HEK293 (cell line): ENCODE results near the gene FARSA.

Experiments used
- CTCF ChIA-PET: fragments of 350-600 bp; formaldehyde crosslinking; extraction: SDS; loops from one replicate; lab custom pipeline; 2021; ENCODE audit warnings: antibody characterized with exemption; lab: Yijun Ruan, JAX
- POLR2A ChIA-PET: fragments of 300-600 bp; formaldehyde crosslinking; extraction: SDS; loops from one replicate; lab custom pipeline; 2020; ENCODE audit warnings: antibody characterized with exemption, inconsistent platforms; lab: Yijun Ruan, JAX
- H3K27ac ChIP-seq: fragments of 200-500 bp; sonication (Bioruptor generic); 2 replicates; pipeline ENCODE4 v1.5.1; 2014; ENCODE audit warnings: low read depth, low read length, control low read depth, inconsistent platforms; ENCODE audit errors: extremely low read depth
- H3K36me3 ChIP-seq, 2 experiments: fragments of 200-500 bp in 1 of 2; sonication (Bioruptor generic) in 1 of 2; 1 replicate in 1 of 2; 2 replicates in 1 of 2; pipeline ENCODE4 v1.5.1; 2014 to 2017; ENCODE audit warnings: inconsistent platforms in 2 of 2, low read length in 2 of 2; ENCODE audit not compliant: control insufficient read depth in 2 of 2, insufficient read depth in 1 of 2
- H3K4me1 ChIP-seq: fragments of 200-500 bp; sonication (Bioruptor generic); 2 replicates; pipeline ENCODE4 v1.5.1; 2014; ENCODE audit warnings: mild to moderate bottlenecking, low read length, inconsistent platforms; ENCODE audit not compliant: control insufficient read depth, insufficient read depth
- H3K4me3 ChIP-seq: 2 replicates; pipeline ENCODE4 v1.5.1; 2011; ENCODE audit warnings: low read depth, mild to moderate bottlenecking, control low read depth, low read length, moderate library complexity
- H3K9me3 ChIP-seq: fragments of 200-500 bp; sonication (Bioruptor generic); 2 replicates; pipeline ENCODE4 v1.5.1; 2014; ENCODE audit warnings: low read depth, low read length, inconsistent platforms; ENCODE audit not compliant: control insufficient read depth, insufficient read depth
- BCL11B ChIP-seq: fragments of 450-650 bp; formaldehyde crosslinking; IDR thresholded peaks from 2 replicates; pipeline ENCODE4 v1.5.1; 2016; ENCODE audit warnings: low read depth, missing biosample characterization, missing genetic modification characterization
- EGR2 ChIP-seq: fragments of 450-650 bp; formaldehyde crosslinking; IDR thresholded peaks from 2 replicates; pipeline ENCODE4 v1.5.1; 2016; ENCODE audit warnings: low read depth, missing biosample characterization, missing genetic modification characterization
- GLIS1 ChIP-seq: fragments of 450-650 bp; formaldehyde crosslinking; IDR thresholded peaks from 2 replicates; pipeline ENCODE4 v1.5.1; 2016; ENCODE audit warnings: missing biosample characterization, missing genetic modification characterization
- GLIS2 ChIP-seq: fragments of 450-650 bp; formaldehyde crosslinking; IDR thresholded peaks from 2 replicates; pipeline ENCODE4 v1.5.1; 2016; ENCODE audit warnings: missing biosample characterization, missing genetic modification characterization
- KLF10 ChIP-seq: fragments of 450-650 bp; IDR thresholded peaks from 2 replicates; pipeline ENCODE4 v1.5.1; 2018; ENCODE audit warnings: missing biosample characterization, mild to moderate bottlenecking, missing genetic modification characterization
- KLF17 ChIP-seq: fragments of 450-650 bp; formaldehyde crosslinking; IDR thresholded peaks from 2 replicates; pipeline ENCODE4 v1.5.1; 2016; ENCODE audit warnings: missing biosample characterization, missing genetic modification characterization
- KLF9 ChIP-seq: fragments of 450-650 bp; formaldehyde crosslinking; IDR thresholded peaks from 2 replicates; pipeline ENCODE4 v1.5.1; 2016; ENCODE audit warnings: missing biosample characterization, missing genetic modification characterization, low read depth
- PATZ1 ChIP-seq: fragments of 450-650 bp; formaldehyde crosslinking; IDR thresholded peaks from 2 replicates; pipeline ENCODE4 v1.5.1; 2016; ENCODE audit warnings: missing biosample characterization, missing genetic modification characterization
- PRDM10 ChIP-seq: fragments of 450-650 bp; formaldehyde crosslinking; IDR thresholded peaks from 2 replicates; pipeline ENCODE4 v1.5.1; 2016; ENCODE audit warnings: missing biosample characterization, missing genetic modification characterization
- SP2 ChIP-seq: fragments of 450-650 bp; formaldehyde crosslinking; IDR thresholded peaks from 2 replicates; pipeline ENCODE4 v1.5.1; 2016; ENCODE audit warnings: missing biosample characterization, missing genetic modification characterization
- SP3 ChIP-seq: fragments of 450-650 bp; formaldehyde crosslinking; IDR thresholded peaks from 2 replicates; pipeline ENCODE4 v1.5.1; 2016; ENCODE audit warnings: missing biosample characterization, missing genetic modification characterization
- WT1 ChIP-seq: fragments of 450-650 bp; formaldehyde crosslinking; IDR thresholded peaks from 2 replicates; pipeline ENCODE4 v1.5.1; 2016; ENCODE audit warnings: missing biosample characterization, missing genetic modification characterization
- ZBTB10 ChIP-seq: fragments of 450-650 bp; formaldehyde crosslinking; IDR thresholded peaks from 2 replicates; pipeline ENCODE4 v1.5.1; 2016; ENCODE audit warnings: missing biosample characterization, missing genetic modification characterization
- ZFP69B ChIP-seq: fragments of 450-650 bp; formaldehyde crosslinking; IDR thresholded peaks from 2 replicates; pipeline ENCODE4 v1.5.1; 2016; ENCODE audit warnings: missing biosample characterization, missing genetic modification characterization
- ZNF132 ChIP-seq: fragments of 450-650 bp; formaldehyde crosslinking; IDR thresholded peaks from 2 replicates; pipeline ENCODE4 v1.5.1; 2017; ENCODE audit warnings: missing biosample characterization, missing genetic modification characterization, borderline replicate concordance
- ZNF140 ChIP-seq: fragments of 450-650 bp; formaldehyde crosslinking; IDR thresholded peaks from 2 replicates; pipeline ENCODE4 v1.5.1; 2016; ENCODE audit warnings: missing biosample characterization, missing genetic modification characterization
- ZNF155 ChIP-seq: fragments of 450-650 bp; formaldehyde crosslinking; IDR thresholded peaks from 2 replicates; pipeline ENCODE4 v1.5.1; 2016; ENCODE audit warnings: missing biosample characterization, missing genetic modification characterization
- ZNF311 ChIP-seq: fragments of 450-650 bp; formaldehyde crosslinking; IDR thresholded peaks from 2 replicates; pipeline ENCODE4 v1.5.1; 2017; ENCODE audit warnings: missing biosample characterization, missing genetic modification characterization, borderline replicate concordance
- ZNF335 ChIP-seq: fragments of 450-650 bp; formaldehyde crosslinking; conservative IDR thresholded peaks from 2 replicates; pipeline ENCODE4 v1.5.1; 2016; ENCODE audit warnings: missing biosample characterization, missing genetic modification characterization
- ZNF501 ChIP-seq: fragments of 450-650 bp; formaldehyde crosslinking; IDR thresholded peaks from 2 replicates; pipeline ENCODE4 v1.5.1; 2016; ENCODE audit warnings: missing biosample characterization, missing genetic modification characterization
- ZNF548 ChIP-seq: fragments of 450-650 bp; formaldehyde crosslinking; IDR thresholded peaks from 2 replicates; pipeline ENCODE4 v1.5.1; 2016; ENCODE audit warnings: missing biosample characterization, missing genetic modification characterization
- ZNF558 ChIP-seq: fragments of 450-650 bp; formaldehyde crosslinking; IDR thresholded peaks from 2 replicates; pipeline ENCODE4 v1.5.1; 2016; ENCODE audit warnings: missing biosample characterization, missing genetic modification characterization
- ZNF629 ChIP-seq: fragments of 450-650 bp; formaldehyde crosslinking; IDR thresholded peaks from 2 replicates; pipeline ENCODE4 v1.5.1; 2017; ENCODE audit warnings: missing biosample characterization, missing genetic modification characterization
- ZNF692 ChIP-seq: fragments of 450-650 bp; formaldehyde crosslinking; IDR thresholded peaks from 2 replicates; pipeline ENCODE4 v1.5.1; 2016; ENCODE audit warnings: missing biosample characterization, missing genetic modification characterization
- ZNF777 ChIP-seq: fragments of 450-650 bp; formaldehyde crosslinking; IDR thresholded peaks from 2 replicates; pipeline ENCODE4 v1.5.1; 2017; ENCODE audit warnings: missing biosample characterization, missing genetic modification characterization, borderline replicate concordance
- ZXDB ChIP-seq: fragments of 450-650 bp; formaldehyde crosslinking; IDR thresholded peaks from 2 replicates; pipeline ENCODE4 v1.5.1; 2016; ENCODE audit warnings: missing biosample characterization, missing genetic modification characterization

FARSA gene

GRCh38 chr19:12890787-12891552 is 42.5 kb downstream of the FARSA start, which contains the start of gene GCDH:
TSS of gene GCDH (plus strand) at chr19:12891160. CDS start at chr19:12891305, 145 bp downstream.
- H3K36me3 ChIP-seq: peaks cover 0 to 19% of the 10 kb centered on the region in 2 experiments; a peak in 2 of 3 replicates
- no peaks in the 10 kb centered on the region for H3K4me1 ChIP-seq
- H3K9me3 ChIP-seq: no peaks in the 10 kb centered on the region
- ChIA-PET POLR2A (interaction anchor here (0.5 to 2.7 kb wide), 18 partner anchors 8 to 680 kb away, joined by 3 to 42 read pairs (median 4); partner anchors contain the start of genes DNASE2, FARSA, FBXW9 and GADD45GIP1), CTCF (interaction anchor here (0.6 to 1.3 kb wide), 9 partner anchors 9 to 161 kb away, joined by 3 to 6 read pairs (median 3); partner anchors contain the start of genes DNASE2 and SYCE2)
- peak within 1 kb of the TSS; percentile 96 for H3K4me3 ChIP-seq
- no peak within 1 kb of the TSS for H3K27ac ChIP-seq
- TF ChIP-seq EGR2 (tag by site-specific recombination): peak; percentile 61; the same call in 1 of the 2 replicates
- TF ChIP-seq PATZ1 (tag by site-specific recombination): 0 out of 2 replicates have a peak, but pooled peaks have one; percentile 28
- TF ChIP-seq ZBTB10 (tag by site-specific recombination): 0 out of 2 replicates have a peak, but pooled peaks have one; percentile 30
- no peak for TF ChIP-seq KLF17 (tag by site-specific recombination)
- 0 out of 2 replicates have a peak, but pooled peaks have one; percentile 32 for TF ChIP-seq ZNF501
- peak; percentile 100 for TF ChIP-seq ZNF692 (tag by site-specific recombination)
- TF ChIP-seq SP3 (tag by site-specific recombination): peak; percentile 96
- 0 out of 2 replicates have a peak, but pooled peaks have one; percentile 30 for TF ChIP-seq WT1
- peak; percentile 95 for TF ChIP-seq SP2
- TF ChIP-seq GLIS1 (tag by site-specific recombination): no peak; the same call in 1 of the 2 replicates
- peak; percentile 17; the same call in 1 of the 2 replicates for TF ChIP-seq ZXDB (tag by site-specific recombination)
- peak; percentile 100 for TF ChIP-seq ZFP69B (tag by site-specific recombination)
- peak; percentile 92 for TF ChIP-seq PRDM10
- TF ChIP-seq GLIS2: peak; percentile 62; the same call in 1 of the 2 replicates
- no peak for TF ChIP-seq ZNF558 (tag by site-specific recombination)
- peak; percentile 46; the same call in 1 of the 2 replicates for TF ChIP-seq ZNF335 (tag by site-specific recombination)
- TF ChIP-seq KLF10 (tag by site-specific recombination): peak; percentile 100
- no peak for TF ChIP-seq ZNF155 (tag by site-specific recombination)
- TF ChIP-seq ZNF311 (tag by site-specific recombination): no peak
- no peak for TF ChIP-seq ZNF140
- TF ChIP-seq ZNF629 (tag by site-specific recombination): peak; percentile 91
- no peak for TF ChIP-seq ZNF132 (tag by site-specific recombination)
- no peak for TF ChIP-seq ZNF777 (tag by site-specific recombination)
- peak; percentile 81; the same call in 1 of the 2 replicates for TF ChIP-seq KLF9 (tag by site-specific recombination)
- no peak for TF ChIP-seq ZNF548
- 0 out of 2 replicates have a peak, but pooled peaks have one; percentile 49 for TF ChIP-seq BCL11B (tag by site-specific recombination)
